ENCODE results near the gene LCLAT1.

DNA sequence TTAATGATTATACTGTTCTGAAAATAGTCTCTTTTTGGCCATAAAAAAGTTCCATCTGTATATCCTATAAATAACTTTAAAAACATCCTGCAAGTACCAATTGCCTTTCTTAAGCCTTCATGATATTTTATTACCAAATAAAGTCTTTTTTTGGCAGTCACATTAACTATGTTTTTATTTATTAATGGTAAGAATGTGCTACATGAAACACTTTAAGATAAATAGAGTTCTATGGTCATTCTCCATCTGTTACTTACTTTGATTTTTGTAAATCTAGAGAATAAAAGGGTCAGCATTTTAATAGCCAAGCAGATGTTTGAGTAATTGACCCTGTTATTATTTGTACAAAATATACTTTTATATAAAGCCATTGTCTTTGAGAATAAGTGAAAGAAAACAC is 52.6 kb downstream of the LCLAT1 start:
- TF ChIP-seq, protein P1, sequence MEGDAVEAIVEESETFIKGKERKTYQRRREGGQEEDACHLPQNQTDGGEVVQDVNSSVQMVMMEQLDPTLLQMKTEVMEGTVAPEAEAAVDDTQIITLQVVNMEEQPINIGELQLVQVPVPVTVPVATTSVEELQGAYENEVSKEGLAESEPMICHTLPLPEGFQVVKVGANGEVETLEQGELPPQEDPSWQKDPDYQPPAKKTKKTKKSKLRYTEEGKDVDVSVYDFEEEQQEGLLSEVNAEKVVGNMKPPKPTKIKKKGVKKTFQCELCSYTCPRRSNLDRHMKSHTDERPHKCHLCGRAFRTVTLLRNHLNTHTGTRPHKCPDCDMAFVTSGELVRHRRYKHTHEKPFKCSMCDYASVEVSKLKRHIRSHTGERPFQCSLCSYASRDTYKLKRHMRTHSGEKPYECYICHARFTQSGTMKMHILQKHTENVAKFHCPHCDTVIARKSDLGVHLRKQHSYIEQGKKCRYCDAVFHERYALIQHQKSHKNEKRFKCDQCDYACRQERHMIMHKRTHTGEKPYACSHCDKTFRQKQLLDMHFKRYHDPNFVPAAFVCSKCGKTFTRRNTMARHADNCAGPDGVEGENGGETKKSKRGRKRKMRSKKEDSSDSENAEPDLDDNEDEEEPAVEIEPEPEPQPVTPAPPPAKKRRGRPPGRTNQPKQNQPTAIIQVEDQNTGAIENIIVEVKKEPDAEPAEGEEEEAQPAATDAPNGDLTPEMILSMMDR (IDR thresholded peaks at IDR 0.05): no peak
- TF ChIP-seq POLR2A (IDR thresholded peaks at IDR 0.05): no peak

Data from uterus (tissue), 2 donors.